IMR-90 (cell line): ENCODE results near the gene ASB6. TPM values are rescaled to one million over a fixed set of nuclear protein-coding genes. Genes with fewer than 3 reads are reported as not detected.

Experiments
- ATAC-seq: fragments of 200-7000 bp; cut with Tn5 transposase; 2 replicates; pipeline ENCODE4 v1.9.1; 2020; ENCODE audit warnings: low read depth, mild to moderate bottlenecking, moderate library complexity
- BruUV-seq: library from RNA; stranded (reverse); fragments of 400-500 nt; replicated peaks from 2 replicates; lab custom pipeline; 2021; lab: Mats Ljungman, UMichigan
- CTCF ChIA-PET: fragments of 300-600 bp; formaldehyde crosslinking; extraction: SDS; loops from one replicate; lab custom pipeline; 2021; ENCODE audit warnings: antibody characterized with exemption; lab: Yijun Ruan, JAX
- POLR2A ChIA-PET: fragments of 300-600 bp; sonication (Branson Sonifier 250); formaldehyde crosslinking; loops from one replicate; lab custom pipeline; 2022; ENCODE audit warnings: antibody characterized with exemption; ENCODE audit not compliant: unreplicated experiment; lab: Charles Lee
- DNase-seq: peaks from one replicate; pipeline ENCODE4 v3.0.0; 2013
- H2AFZ ChIP-seq: replicated peaks from 2 replicates; pipeline ENCODE3; 2013; ENCODE audit warnings: low read length, mild to moderate bottlenecking; ENCODE audit not compliant: poor library complexity
- H2AK5ac ChIP-seq: 2 replicates; pipeline ENCODE4 v1.6.1; 2013; ENCODE audit warnings: low read depth, low read length, inconsistent platforms
- H2AK9ac ChIP-seq: replicated peaks from 2 replicates; pipeline ENCODE3; 2013; ENCODE audit warnings: mild to moderate bottlenecking, low read depth, low read length, moderate library complexity; ENCODE audit not compliant: poor library complexity
- H2BK120ac ChIP-seq: 2 replicates; pipeline ENCODE4 v1.6.1; 2013; ENCODE audit warnings: low read depth, low read length, inconsistent platforms
- H2BK15ac ChIP-seq: 3 replicates; pipeline ENCODE4 v1.6.1; 2013; ENCODE audit warnings: low read depth, low read length, inconsistent platforms
- H2BK20ac ChIP-seq: 2 replicates; pipeline ENCODE4 v1.6.1; 2013; ENCODE audit warnings: low read depth, mild to moderate bottlenecking, inconsistent platforms, low read length, moderate library complexity
- H2BK5ac ChIP-seq: 2 replicates; pipeline ENCODE4 v1.6.1; 2013; ENCODE audit warnings: mild to moderate bottlenecking, low read depth, low read length, inconsistent platforms; ENCODE audit not compliant: poor library complexity, severe bottlenecking
- H3K14ac ChIP-seq: replicated peaks from 2 replicates; pipeline ENCODE4 v1.6.1; 2013; ENCODE audit warnings: low read depth, low read length, inconsistent platforms
- H3K18ac ChIP-seq: 2 replicates; pipeline ENCODE4 v1.6.1; 2013; ENCODE audit warnings: low read depth, low read length, control low read depth
- H3K23ac ChIP-seq: 2 replicates; pipeline ENCODE4 v1.6.1; 2013; ENCODE audit warnings: low read depth, low read length, inconsistent platforms
- H3K27ac ChIP-seq: 2 replicates; pipeline ENCODE4 v1.5.1; 2013; ENCODE audit warnings: mild to moderate bottlenecking, control low read depth, low read length; ENCODE audit not compliant: insufficient read depth
- H3K27me3 ChIP-seq: 2 replicates; pipeline ENCODE4 v1.6.1; 2013; ENCODE audit warnings: low read length; ENCODE audit not compliant: control insufficient read depth, insufficient read depth
- H3K36me3 ChIP-seq: 2 replicates; pipeline ENCODE4 v1.6.1; 2013; ENCODE audit warnings: low read length, mixed read lengths; ENCODE audit not compliant: control insufficient read depth, insufficient read depth
- H3K4ac ChIP-seq: 2 replicates; pipeline ENCODE4 v1.6.1; 2013; ENCODE audit warnings: low read depth, low read length, inconsistent platforms
- H3K4me1 ChIP-seq: 2 replicates; pipeline ENCODE4 v1.6.1; 2013; ENCODE audit warnings: low read length, mixed read lengths; ENCODE audit not compliant: control insufficient read depth, insufficient read depth
- H3K4me2 ChIP-seq: 2 replicates; pipeline ENCODE4 v1.6.1; 2013; ENCODE audit warnings: low read depth, mild to moderate bottlenecking, control low read depth, low read length, moderate library complexity
- H3K4me3 ChIP-seq: 2 replicates; pipeline ENCODE4 v1.5.1; 2013; ENCODE audit warnings: low read depth, mild to moderate bottlenecking, control low read depth, low read length, moderate library complexity; ENCODE audit not compliant: insufficient read depth
- H3K56ac ChIP-seq: 2 replicates; pipeline ENCODE4 v1.6.1; 2013; ENCODE audit warnings: low read length, inconsistent platforms; ENCODE audit not compliant: insufficient read depth; ENCODE audit errors: extremely low read depth
- H3K79me1 ChIP-seq, 2 experiments: 2 replicates each; pipeline ENCODE4 v1.6.1; 2013; ENCODE audit warnings: low read length in 2 of 2, inconsistent platforms in 1 of 2, low read depth in 1 of 2
- H3K9ac ChIP-seq: 2 replicates; pipeline ENCODE4 v1.6.1; 2013; ENCODE audit warnings: low read depth, low read length, control low read depth
- H3K9me1 ChIP-seq: 2 replicates; pipeline ENCODE4 v1.6.1; 2013; ENCODE audit warnings: low read length, inconsistent platforms; ENCODE audit not compliant: insufficient read depth
- H3K9me3 ChIP-seq: 2 replicates; pipeline ENCODE4 v1.6.1; 2013; ENCODE audit warnings: low read length; ENCODE audit not compliant: control insufficient read depth, insufficient read depth
- H4K20me1 ChIP-seq: 2 replicates; pipeline ENCODE4 v1.6.1; 2013; ENCODE audit warnings: low read length, inconsistent platforms; ENCODE audit not compliant: insufficient read depth
- H4K5ac ChIP-seq: 2 replicates; pipeline ENCODE4 v1.6.1; 2013; ENCODE audit warnings: mild to moderate bottlenecking, low read depth, low read length, control low read depth
- H4K8ac ChIP-seq, 2 experiments: 2 replicates each; pipeline ENCODE4 v1.6.1; 2013; ENCODE audit warnings: low read depth in 2 of 2, low read length in 2 of 2, control low read depth in 1 of 2, inconsistent platforms in 1 of 2
- H4K91ac ChIP-seq: 2 replicates; pipeline ENCODE4 v1.6.1; 2013; ENCODE audit warnings: low read depth, low read length, inconsistent platforms; ENCODE audit not compliant: insufficient read depth
- BHLHE40 ChIP-seq: fragments of 150-350 bp; IDR thresholded peaks from 2 replicates; pipeline ENCODE4 v1.6.1; 2016; ENCODE audit warnings: mild to moderate bottlenecking, low read depth, low read length
- CEBPB ChIP-seq: IDR thresholded peaks from 2 replicates; pipeline ENCODE4 v1.6.1; 2012; ENCODE audit warnings: low read depth, low read length, improper control_type of control experiment
- CHD1 ChIP-seq: IDR thresholded peaks from 2 replicates; pipeline ENCODE4 v1.6.1; 2012; ENCODE audit warnings: low read depth, low read length, improper control_type of control experiment
- ELK1 ChIP-seq: fragments of 150-350 bp; IDR thresholded peaks from 2 replicates; pipeline ENCODE4 v1.6.1; 2016; ENCODE audit warnings: low read depth, mild to moderate bottlenecking, low read length, moderate library complexity, borderline replicate concordance
- MAZ ChIP-seq: IDR thresholded peaks from 2 replicates; pipeline ENCODE4 v1.6.1; 2012; ENCODE audit warnings: low read depth, mild to moderate bottlenecking, low read length, improper control_type of control experiment, moderate library complexity, borderline replicate concordance
- MXI1 ChIP-seq: IDR thresholded peaks from 2 replicates; pipeline ENCODE4 v1.6.1; 2012; ENCODE audit warnings: low read depth, mild to moderate bottlenecking, low read length, moderate library complexity, borderline replicate concordance
- NFE2L2 ChIP-seq: fragments of 150-350 bp; IDR thresholded peaks from 2 replicates; pipeline ENCODE4 v1.6.1; 2016; ENCODE audit warnings: low read depth, mild to moderate bottlenecking, low read length
- POLR2A ChIP-seq: IDR thresholded peaks from 2 replicates; pipeline ENCODE4 v1.6.1; 2012; ENCODE audit warnings: mild to moderate bottlenecking, low read depth, low read length
- RAD21 ChIP-seq: IDR thresholded peaks from 2 replicates; pipeline ENCODE4 v1.6.1; 2012; ENCODE audit warnings: low read length, improper control_type of control experiment
- RFX5 ChIP-seq: IDR thresholded peaks from 2 replicates; pipeline ENCODE4 v1.8.0; 2012; ENCODE audit warnings: low read depth, mild to moderate bottlenecking, low read length, moderate library complexity
- SMC3 ChIP-seq: fragments of 150-350 bp; IDR thresholded peaks from 2 replicates; pipeline ENCODE4 v1.6.1; 2016; ENCODE audit warnings: low read depth, mild to moderate bottlenecking, antibody characterized with exemption, low read length, moderate library complexity
- USF2 ChIP-seq: fragments of 150-350 bp; IDR thresholded peaks from 2 replicates; pipeline ENCODE4 v1.6.1; 2017; ENCODE audit warnings: mild to moderate bottlenecking, antibody characterized with exemption, low read length, low read depth
- WGBS, 2 experiments: methylation state at CpG; one replicate each; pipeline versions ENCODE4 v1.1.5 to v1.1.7; 2013; ENCODE audit warnings: missing lambda C conversion rate in 2 of 2; ENCODE audit not compliant: insufficient read length in 1 of 2; ENCODE audit errors: extremely low coverage in 2 of 2; 5-methylcytosine and 5-hydroxymethylcytosine counted together
- dilution Hi-C: fragments of 300-500 bp; cut with HindIII; formaldehyde crosslinking; loops from one replicate; pipeline ENCODE4 v1.14.3; 2018; ENCODE audit warnings: low sequenced_read_pairs; ENCODE audit not compliant: unreplicated experiment
- in situ Hi-C: fragments of 300-500 bp; cut with MboI; formaldehyde crosslinking; loops from 3 replicates; pipeline ENCODE4 v1.14.3; 2019; ENCODE audit warnings: low sequenced_read_pairs, inconsistent platforms, mixed read lengths
- intact Hi-C: fragments of 100-400 bp; cut with micrococcal nuclease; formaldehyde crosslinking; loops from 2 replicates; pipeline ENCODE4 v1.10.0; 2022
- polyA plus RNA-seq, 3 experiments: library from polyadenylated mRNA; depleted of rRNA; stranded (reverse); fragments of >200 nt; gene quantifications; 2 replicates each; pipeline ENCODE4 v1.2.3, GENCODE V29; 2012; ENCODE audit warnings: low replicate concordance in 1 of 3
- total RNA-seq: library from RNA; depleted of rRNA; stranded (reverse); fragments of >200 nt; gene quantifications from 2 replicates; pipeline ENCODE4 v1.2.3, GENCODE V29; 2012
- TF ChIP-seq, protein P1 (sequence below): conservative IDR thresholded peaks from 2 replicates; pipeline ENCODE4 v1.5.1; 2012; ENCODE audit warnings: mild to moderate bottlenecking, low read depth, low read length, improper control_type of control experiment

Gene ASB6
- total and polyA plus RNA-seq, 2 of the 4 experiments (the other 2 are of a cell fraction): 9.7 to 28.9 TPM

DNA sequence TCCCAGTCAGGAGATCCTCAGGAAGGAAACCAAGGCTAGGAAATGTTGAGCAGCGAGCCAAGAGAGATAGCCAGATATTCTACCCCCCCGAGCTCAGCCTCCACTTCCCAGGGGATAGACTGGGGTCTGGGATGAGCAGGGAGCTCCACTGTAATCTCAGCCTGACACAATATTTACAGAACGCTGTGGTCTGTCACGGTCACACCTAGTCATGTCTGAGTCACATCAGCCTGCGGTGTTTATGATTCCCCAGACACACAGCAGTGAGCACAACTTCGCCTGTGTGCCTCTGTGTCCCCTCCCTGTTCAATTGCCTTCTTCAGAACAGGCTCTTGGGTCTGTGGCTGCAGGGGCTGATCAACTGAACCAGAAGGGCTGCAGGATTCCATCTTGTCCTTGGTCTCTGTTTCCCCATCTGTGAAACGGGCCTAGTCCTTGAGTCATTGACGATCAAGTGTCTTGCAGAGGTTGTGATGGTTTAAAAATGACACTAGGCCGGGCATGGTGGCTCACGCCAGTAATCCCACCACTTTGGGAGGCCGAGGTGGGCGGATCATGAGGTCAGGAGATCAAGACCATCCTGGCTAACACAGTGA lies 14.9 kb upstream of the ASB6 start (continued):
- TF ChIP-seq POLR2A (no peak), RAD21 (peak; percentile 29; the same call in 1 of the 2 replicates), RFX5 (no peak)

- Histone ChIP-seq H2AFZ (no peak overlapping the region), H3K4ac (peak overlapping the region; percentile 83), H3K4me3 (no peak overlapping the region), H4K5ac (no peak overlapping the region; the same call in 1 of the 2 replicates), H3K79me1 (peaks cover 0 to 12% of the 10 kb centered on the region in 2 experiments; a peak in 1 of 4 replicates), H2BK120ac (peak overlapping the region; percentile 60), H3K27ac (no peak overlapping the region), H3K36me3 (no peaks in the 10 kb centered on the region), H3K14ac (peak overlapping the region; percentile 68; the same call in 1 of the 2 replicates), H4K8ac (no peak overlapping the region; a peak in 1 of 4 replicates), H3K9me3 (no peaks in the 10 kb centered on the region), H3K4me2 (no peak overlapping the region), H2BK20ac (peak overlapping the region; percentile 31), H2BK5ac (no peak overlapping the region), H3K23ac (peak overlapping the region; percentile 21; the same call in 1 of the 2 replicates), H2AK5ac (peak overlapping the region; percentile 95), H4K91ac (peak overlapping the region; percentile 60), H3K27me3 (no peaks in the 10 kb centered on the region), H3K9me1 (peaks cover 7% of the 10 kb centered on the region; the same call in 1 of the 2 replicates), H2AK9ac (no peak overlapping the region), H4K20me1 (no peaks in the 10 kb centered on the region; the same call in 1 of the 2 replicates), H2BK15ac (peak overlapping the region; percentile 16; the same call in 1 of the 3 replicates), H3K18ac (peak overlapping the region; percentile 37; the same call in 1 of the 2 replicates), H3K9ac (no peak overlapping the region), H3K4me1 (peaks cover 19% of the 10 kb centered on the region), H3K56ac (no peak overlapping the region)
- WGBS, 2 experiments: no CpG with 5 or more reads among the region's 7 CpGs
- DNase-seq (no peak), ATAC-seq (no peak)
- dilution Hi-C loops (no loop called here), intact Hi-C loops (no loop called here), in situ Hi-C loops (no loop called here)
- ChIA-PET POLR2A (no interaction called here), CTCF (interaction anchor here (0.7 to 1.2 kb wide), 2 partner anchors 13 to 68 kb away, joined by 3 to 4 read pairs; no protein-coding TSS in a partner anchor)
- BruUV-seq: no TSS peak
- TF ChIP-seq RAD21: no peak
- TF ChIP-seq CEBPB: no peak
- TF ChIP-seq MXI1: no peak
- no peak for TF ChIP-seq NFE2L2
- no peak for TF ChIP-seq USF2
- TF ChIP-seq CHD1: no peak
- TF ChIP-seq ELK1: no peak
- TF ChIP-seq, protein P1, sequence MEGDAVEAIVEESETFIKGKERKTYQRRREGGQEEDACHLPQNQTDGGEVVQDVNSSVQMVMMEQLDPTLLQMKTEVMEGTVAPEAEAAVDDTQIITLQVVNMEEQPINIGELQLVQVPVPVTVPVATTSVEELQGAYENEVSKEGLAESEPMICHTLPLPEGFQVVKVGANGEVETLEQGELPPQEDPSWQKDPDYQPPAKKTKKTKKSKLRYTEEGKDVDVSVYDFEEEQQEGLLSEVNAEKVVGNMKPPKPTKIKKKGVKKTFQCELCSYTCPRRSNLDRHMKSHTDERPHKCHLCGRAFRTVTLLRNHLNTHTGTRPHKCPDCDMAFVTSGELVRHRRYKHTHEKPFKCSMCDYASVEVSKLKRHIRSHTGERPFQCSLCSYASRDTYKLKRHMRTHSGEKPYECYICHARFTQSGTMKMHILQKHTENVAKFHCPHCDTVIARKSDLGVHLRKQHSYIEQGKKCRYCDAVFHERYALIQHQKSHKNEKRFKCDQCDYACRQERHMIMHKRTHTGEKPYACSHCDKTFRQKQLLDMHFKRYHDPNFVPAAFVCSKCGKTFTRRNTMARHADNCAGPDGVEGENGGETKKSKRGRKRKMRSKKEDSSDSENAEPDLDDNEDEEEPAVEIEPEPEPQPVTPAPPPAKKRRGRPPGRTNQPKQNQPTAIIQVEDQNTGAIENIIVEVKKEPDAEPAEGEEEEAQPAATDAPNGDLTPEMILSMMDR: no peak
- TF ChIP-seq BHLHE40: no peak
- no peak for TF ChIP-seq MAZ
- TF ChIP-seq SMC3: no peak
- TF ChIP-seq RFX5: no peak
Observed at GRCh38 chr9:129655696-129656095, 13.7 kb upstream of the ASB6 start.
